Subcutaneous abdominal adipose tissue (tissue), 5 donors: ENCODE data around the gene CNBD2.

Source experiments
- H3K27ac ChIP-seq: one replicate; pipeline ENCODE4 v1.7.0; 2013; ENCODE audit warnings: low read depth, mild to moderate bottlenecking, inconsistent platforms, low read length, moderate library complexity
- H3K27me3 ChIP-seq, 5 donors: one replicate each; pipeline ENCODE4 v1.7.0; 2013; ENCODE audit warnings: low read length in 5 of 5, inconsistent platforms in 1 of 5; ENCODE audit not compliant: control insufficient read depth in 5 of 5, insufficient read depth in 4 of 5
- H3K36me3 ChIP-seq, 5 donors: one replicate each; pipeline ENCODE4 v1.7.0; 2013; ENCODE audit warnings: low read length in 5 of 5; ENCODE audit not compliant: control insufficient read depth in 5 of 5, insufficient read depth in 5 of 5
- H3K4me1 ChIP-seq, 5 donors: one replicate each; pipeline ENCODE4 v1.7.0; 2013; ENCODE audit warnings: low read length in 5 of 5, mild to moderate bottlenecking in 3 of 5, moderate library complexity in 1 of 5; ENCODE audit not compliant: control insufficient read depth in 5 of 5, insufficient read depth in 5 of 5
- H3K4me3 ChIP-seq, 5 donors: one replicate each; pipeline ENCODE4 v1.7.0; 2013; ENCODE audit warnings: low read length in 5 of 5, low read depth in 1 of 5
- H3K9ac ChIP-seq, 5 donors: one replicate each; pipeline ENCODE4 v1.7.0; 2013; ENCODE audit warnings: low read length in 5 of 5, mild to moderate bottlenecking in 4 of 5, moderate library complexity in 3 of 5
- H3K9me3 ChIP-seq, 5 donors: one replicate each; pipeline ENCODE4 v1.7.0; 2013; ENCODE audit warnings: low read length in 5 of 5; ENCODE audit not compliant: control insufficient read depth in 5 of 5
- donor health status: healthy.
- donor health status: healthy.
- donor health status: healthy.
- donor health status: healthy.
- donor health status: healthy.

CNBD2 gene

GRCh38 chr20:35967979-35968640, at the start of gene CNBD2:
CNBD2 (plus strand) TSS chr20:35968590; CDS start chr20:35968763, 173 bp downstream.
- no peak within 1 kb of the TSS for H3K27ac ChIP-seq
- no peaks in the 10 kb centered on the region for H3K27me3 ChIP-seq
- no peaks in the 10 kb centered on the region for H3K36me3 ChIP-seq
- H3K9me3 ChIP-seq, result peaks cover 0 to 7% (median 0%) of the 10 kb centered on the region in 5 donors
- H3K4me3 ChIP-seq, result no peak within 1 kb of the TSS
- H3K4me1 ChIP-seq, result no peaks in the 10 kb centered on the region
- no peak within 1 kb of the TSS for H3K9ac ChIP-seq

GRCh38 chr20:35920523-35920922, 47.9 kb upstream of the CNBD2 start:
- Histone ChIP-seq H3K9me3 (no peaks in the 10 kb centered on the region), H3K4me1 (no peaks in the 10 kb centered on the region), H3K27ac (no peak overlapping the region), H3K36me3 (peaks cover 8 to 62% (median 37%) of the 10 kb centered on the region in 5 donors), H3K27me3 (no peaks in the 10 kb centered on the region), H3K4me3 (no peak overlapping the region), H3K9ac (no peak overlapping the region)

GRCh38 chr20:35929301-35929700, 39.1 kb upstream of the CNBD2 start:
- Histone ChIP-seq H3K27ac (no peak overlapping the region), H3K36me3 (peaks cover 17 to 66% (median 42%) of the 10 kb centered on the region in 5 donors), H3K9ac (no peak overlapping the region), H3K9me3 (no peaks in the 10 kb centered on the region), H3K4me3 (no peak overlapping the region), H3K27me3 (no peaks in the 10 kb centered on the region), H3K4me1 (no peaks in the 10 kb centered on the region)

GRCh38 chr20:35934050-35934449, 34.3 kb upstream of the CNBD2 start:
- no peak overlapping the region for H3K9ac ChIP-seq
- no peaks in the 10 kb centered on the region for H3K4me1 ChIP-seq
- H3K27me3 ChIP-seq, result no peaks in the 10 kb centered on the region
- no peak overlapping the region for H3K4me3 ChIP-seq
- peaks cover 15 to 69% (median 47%) of the 10 kb centered on the region in 5 donors for H3K36me3 ChIP-seq
- H3K9me3 ChIP-seq, result no peaks in the 10 kb centered on the region
- no peak overlapping the region for H3K27ac ChIP-seq

- Histone ChIP-seq H3K27me3 (no peaks in the 10 kb centered on the region), H3K9me3 (no peaks in the 10 kb centered on the region), H3K9ac (no peak overlapping the region), H3K4me3 (no peak overlapping the region), H3K4me1 (no peaks in the 10 kb centered on the region), H3K36me3 (peaks cover 11 to 62% (median 50%) of the 10 kb centered on the region in 5 donors), H3K27ac (no peak overlapping the region)
Observed at GRCh38 chr20:35939264-35939663, 29.1 kb upstream of the CNBD2 start.

GRCh38 chr20:35941620-35942019, 26.8 kb upstream of the CNBD2 start:
- H3K4me1 ChIP-seq, result no peaks in the 10 kb centered on the region
- H3K9ac ChIP-seq, result no peak overlapping the region
- no peaks in the 10 kb centered on the region for H3K27me3 ChIP-seq
- H3K9me3 ChIP-seq, result no peaks in the 10 kb centered on the region
- H3K27ac ChIP-seq, result no peak overlapping the region
- peaks cover 11 to 66% (median 55%) of the 10 kb centered on the region in 5 donors for H3K36me3 ChIP-seq
- H3K4me3 ChIP-seq, result no peak overlapping the region

GRCh38 chr20:35942243-35942642, 26.1 kb upstream of the CNBD2 start:
- Histone ChIP-seq H3K36me3 (peaks cover 11 to 69% (median 58%) of the 10 kb centered on the region in 5 donors), H3K9me3 (no peaks in the 10 kb centered on the region), H3K27ac (no peak overlapping the region), H3K9ac (no peak overlapping the region), H3K4me3 (no peak overlapping the region), H3K4me1 (no peaks in the 10 kb centered on the region), H3K27me3 (no peaks in the 10 kb centered on the region)

GRCh38 chr20:35947489-35947888, 20.9 kb upstream of the CNBD2 start:
- Histone ChIP-seq H3K9ac (no peak overlapping the region), H3K9me3 (no peaks in the 10 kb centered on the region), H3K4me3 (no peak overlapping the region), H3K4me1 (peaks cover 0 to 7% (median 3%) of the 10 kb centered on the region in 5 donors), H3K27me3 (no peaks in the 10 kb centered on the region), H3K36me3 (peaks cover 7 to 43% (median 31%) of the 10 kb centered on the region in 5 donors), H3K27ac (no peak overlapping the region)

- Histone ChIP-seq H3K9ac (no peak overlapping the region), H3K27me3 (no peaks in the 10 kb centered on the region), H3K9me3 (no peaks in the 10 kb centered on the region), H3K36me3 (peaks cover 7 to 43% (median 31%) of the 10 kb centered on the region in 5 donors), H3K4me1 (peaks cover 1 to 11% (median 7%) of the 10 kb centered on the region in 5 donors), H3K27ac (no peak overlapping the region), H3K4me3 (no peak overlapping the region)
Observed at GRCh38 chr20:35947907-35948306, 20.5 kb upstream of the CNBD2 start.

GRCh38 chr20:35950093-35950492, 18.3 kb upstream of the CNBD2 start:
- no peak overlapping the region for H3K9ac ChIP-seq

More at GRCh38 chr20:35950093-35950492, 18.3 kb upstream of the CNBD2 start:
- Histone ChIP-seq H3K27me3 (no peaks in the 10 kb centered on the region), H3K4me1 (peaks cover 6 to 23% (median 20%) of the 10 kb centered on the region in 5 donors), H3K36me3 (peaks cover 7 to 29% (median 21%) of the 10 kb centered on the region in 5 donors), H3K27ac (no peak overlapping the region), H3K4me3 (no peak overlapping the region), H3K9me3 (no peaks in the 10 kb centered on the region)
